GM20000 (cell line): Measurements from ENCODE around the gene RAD23B.

Experiments used
- DNase-seq: peaks from one replicate; pipeline ENCODE4 v3.0.0; 2012; ENCODE audit warnings: low spot score
- CTCF ChIP-seq: IDR thresholded peaks from 2 replicates; pipeline ENCODE4 v1.5.1; 2012; ENCODE audit warnings: mild to moderate bottlenecking, control low read depth; ENCODE audit errors: extremely low read depth, missing control alignments

Gene RAD23B

GRCh38 chr9:107330420-107330819, 47.3 kb downstream of the RAD23B start:
- DNase-seq = no peak
- TF ChIP-seq CTCF = no peak

GRCh38 chr9:107332883-107333282, 49.8 kb downstream of the RAD23B start:
- TF ChIP-seq CTCF = no peak

GRCh38 chr9:107333363-107333762, 50.3 kb downstream of the RAD23B start:
- DNase-seq = no peak
- no peak for TF ChIP-seq CTCF

More at GRCh38 chr9:107332883-107333282, 49.8 kb downstream of the RAD23B start:
- DNase-seq = no peak

GRCh38 chr9:107334103-107334776, 51.2 kb downstream of the RAD23B start:
- no peak for DNase-seq
- no peak for TF ChIP-seq CTCF

- no peak for TF ChIP-seq CTCF
- DNase-seq = no peak
Measured at GRCh38 chr9:107335331-107335730, 52.3 kb downstream of the RAD23B start.

- no peak for TF ChIP-seq CTCF
- no peak for DNase-seq
Measured at GRCh38 chr9:107336718-107337360, 53.8 kb downstream of the RAD23B start.

GRCh38 chr9:107337676-107338590, 54.9 kb downstream of the RAD23B start:
- DNase-seq = no peak
- TF ChIP-seq CTCF = no peak
